WI38 (cell line): ENCODE measurements around the gene TNFRSF8.

ENCODE experiments used
- H3K4me3 ChIP-seq: 2 replicates; pipeline ENCODE4 v1.5.1; 2011; ENCODE audit warnings: low read depth, mild to moderate bottlenecking, control low read depth, low read length
- TF ChIP-seq, protein P1 (sequence below): IDR thresholded peaks from 2 replicates; pipeline ENCODE4 v1.5.1; 2012; ENCODE audit warnings: low read depth, mild to moderate bottlenecking, control low read depth, low read length

TNFRSF8 gene

DNA sequence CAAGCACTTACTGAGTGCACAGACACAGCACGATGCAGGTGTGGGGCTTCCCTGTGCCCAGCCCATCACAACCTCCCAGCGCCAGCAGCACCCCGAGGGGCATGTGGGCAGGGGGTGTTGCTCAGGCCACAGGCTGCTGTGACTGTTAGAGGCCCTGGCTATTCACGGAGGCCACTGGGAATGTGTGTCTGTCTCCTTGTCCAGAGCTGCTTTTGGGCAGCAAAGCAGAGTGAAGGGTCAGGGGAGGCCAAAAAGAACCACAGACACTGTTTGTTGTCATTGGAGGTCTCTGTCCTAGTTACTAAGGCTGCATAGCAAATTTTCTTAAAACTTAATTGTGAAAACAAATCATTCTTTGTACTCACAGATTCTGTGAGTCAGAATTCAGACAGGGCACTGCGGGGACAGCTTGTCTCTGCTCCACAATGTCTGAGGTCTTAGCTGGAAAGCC, 49.6 kb downstream of the TNFRSF8 start:
- H3K4me3 ChIP-seq = no peak overlapping the region
- TF ChIP-seq, protein P1, sequence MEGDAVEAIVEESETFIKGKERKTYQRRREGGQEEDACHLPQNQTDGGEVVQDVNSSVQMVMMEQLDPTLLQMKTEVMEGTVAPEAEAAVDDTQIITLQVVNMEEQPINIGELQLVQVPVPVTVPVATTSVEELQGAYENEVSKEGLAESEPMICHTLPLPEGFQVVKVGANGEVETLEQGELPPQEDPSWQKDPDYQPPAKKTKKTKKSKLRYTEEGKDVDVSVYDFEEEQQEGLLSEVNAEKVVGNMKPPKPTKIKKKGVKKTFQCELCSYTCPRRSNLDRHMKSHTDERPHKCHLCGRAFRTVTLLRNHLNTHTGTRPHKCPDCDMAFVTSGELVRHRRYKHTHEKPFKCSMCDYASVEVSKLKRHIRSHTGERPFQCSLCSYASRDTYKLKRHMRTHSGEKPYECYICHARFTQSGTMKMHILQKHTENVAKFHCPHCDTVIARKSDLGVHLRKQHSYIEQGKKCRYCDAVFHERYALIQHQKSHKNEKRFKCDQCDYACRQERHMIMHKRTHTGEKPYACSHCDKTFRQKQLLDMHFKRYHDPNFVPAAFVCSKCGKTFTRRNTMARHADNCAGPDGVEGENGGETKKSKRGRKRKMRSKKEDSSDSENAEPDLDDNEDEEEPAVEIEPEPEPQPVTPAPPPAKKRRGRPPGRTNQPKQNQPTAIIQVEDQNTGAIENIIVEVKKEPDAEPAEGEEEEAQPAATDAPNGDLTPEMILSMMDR = no peak

DNA sequence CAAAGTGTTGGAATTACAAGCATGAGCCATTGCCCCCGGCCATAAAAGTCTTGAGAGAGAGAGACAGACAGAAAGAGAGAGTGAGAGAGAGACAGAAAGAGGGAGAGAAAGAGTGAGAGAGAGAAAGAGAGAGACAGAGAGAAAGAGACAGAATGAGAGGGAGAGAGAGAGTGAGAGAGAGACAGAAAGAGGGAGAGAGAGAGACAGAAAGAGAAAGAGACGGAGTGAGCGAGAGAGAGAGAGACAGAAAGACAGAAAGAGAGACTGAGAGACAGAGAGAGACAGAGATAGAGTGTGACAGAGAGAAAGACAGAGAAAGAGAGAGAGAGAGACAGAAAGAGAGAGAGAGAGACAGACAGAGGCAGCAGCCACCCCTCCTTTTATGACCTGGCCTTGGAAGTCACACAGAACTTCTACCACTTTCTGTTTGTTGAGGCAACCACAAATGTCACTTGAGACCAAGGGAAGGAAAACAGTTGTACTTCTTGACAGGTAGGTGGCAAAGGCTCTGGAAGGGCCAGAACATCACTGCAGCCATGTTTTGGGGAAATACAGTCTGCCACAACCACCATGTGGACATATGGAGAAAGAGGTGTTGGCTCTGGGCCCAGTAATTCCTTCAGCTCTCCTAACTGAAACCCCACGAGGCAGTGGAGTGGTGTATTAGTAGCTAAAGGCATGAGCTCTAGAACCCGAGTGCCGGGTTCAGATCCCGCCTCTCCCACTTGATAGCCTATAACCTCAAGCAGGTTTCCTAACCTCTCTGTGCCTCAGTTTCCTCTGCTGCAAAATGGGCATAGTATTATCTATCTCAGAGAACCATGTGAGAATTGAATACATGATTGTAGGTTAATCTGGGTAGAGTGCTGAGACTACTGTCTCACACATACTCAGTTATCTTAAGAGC, 50.6 kb downstream of the TNFRSF8 start:
- TF ChIP-seq, protein P1 = no peak
- no peak overlapping the region for H3K4me3 ChIP-seq

DNA sequence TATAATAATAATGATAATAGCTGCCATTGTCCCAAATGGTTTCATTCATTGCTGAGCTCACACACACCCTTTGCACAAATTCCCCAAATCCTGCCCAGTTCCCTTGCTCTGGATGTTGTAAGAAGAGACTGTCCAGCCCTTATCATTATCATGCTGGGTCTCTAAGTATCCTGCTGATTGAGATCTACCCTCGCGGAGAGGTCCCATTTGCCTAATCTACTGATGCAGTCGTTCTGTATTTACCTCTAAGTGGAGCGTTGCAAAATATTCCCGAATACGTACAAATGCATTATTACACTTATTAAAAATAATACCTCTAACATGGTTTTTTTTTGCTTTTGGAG, 51.2 kb downstream of the TNFRSF8 start:
- H3K4me3 ChIP-seq = no peak overlapping the region
- TF ChIP-seq, protein P1 = no peak

DNA sequence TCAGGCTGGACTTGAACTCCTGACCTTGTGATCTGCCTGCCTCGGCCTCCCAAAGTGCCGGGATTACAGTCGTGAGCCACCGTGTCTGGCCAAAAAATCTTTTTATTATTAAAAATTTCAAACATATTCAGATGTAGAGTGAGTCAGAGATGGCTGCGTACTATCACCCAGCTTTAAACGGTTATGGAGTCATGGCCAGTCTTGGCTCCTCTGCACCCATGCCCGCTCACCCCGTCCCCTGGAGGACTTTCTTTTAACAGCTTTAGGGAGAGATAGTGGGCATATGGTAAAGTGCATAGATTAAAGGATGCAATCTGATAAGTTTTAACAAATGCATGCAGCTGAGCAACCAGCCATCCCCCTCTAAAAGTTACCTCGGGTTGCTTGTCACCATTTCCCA, 51.8 kb downstream of the TNFRSF8 start:
- TF ChIP-seq, protein P1 = no peak
- H3K4me3 ChIP-seq = no peak overlapping the region

DNA sequence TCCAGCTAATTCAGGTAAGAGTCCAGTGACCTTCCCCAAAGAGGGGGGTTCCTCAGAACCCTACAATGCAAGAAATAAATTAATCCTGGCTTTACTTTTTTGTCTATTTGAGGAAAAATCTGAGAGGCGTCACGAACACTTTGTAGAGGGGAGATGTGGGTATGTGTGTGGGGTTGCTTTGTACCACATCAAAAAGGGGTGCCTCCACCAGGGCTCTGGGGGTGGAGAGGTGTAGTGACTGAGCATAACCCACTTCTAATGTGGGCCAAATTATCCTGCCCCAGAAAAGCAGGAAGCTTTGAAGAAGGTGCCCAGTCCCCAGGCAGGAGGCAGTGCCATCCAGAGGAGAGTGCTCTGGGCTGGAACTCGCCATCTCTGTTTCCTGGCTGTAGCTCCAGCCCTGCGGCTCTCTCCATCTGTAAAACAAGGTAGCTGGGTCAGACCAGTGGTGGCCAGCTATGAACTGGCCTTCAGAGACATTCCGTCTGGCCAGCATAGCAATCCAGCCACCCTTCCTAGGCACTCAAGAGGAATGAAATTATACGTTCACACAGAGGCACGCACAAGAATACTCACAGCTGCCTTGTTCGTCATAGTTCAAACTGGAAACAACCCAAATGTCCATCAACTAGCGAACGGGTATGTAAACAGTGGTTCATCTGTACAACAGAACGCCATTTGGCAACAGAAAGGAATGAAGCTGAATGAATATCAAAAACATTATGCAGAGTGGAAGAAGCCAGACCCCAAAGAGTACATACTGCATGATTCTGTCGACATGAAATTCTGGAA, 58.3 kb downstream of the TNFRSF8 start:
- TF ChIP-seq, protein P1 = no peak
- no peak overlapping the region for H3K4me3 ChIP-seq

DNA sequence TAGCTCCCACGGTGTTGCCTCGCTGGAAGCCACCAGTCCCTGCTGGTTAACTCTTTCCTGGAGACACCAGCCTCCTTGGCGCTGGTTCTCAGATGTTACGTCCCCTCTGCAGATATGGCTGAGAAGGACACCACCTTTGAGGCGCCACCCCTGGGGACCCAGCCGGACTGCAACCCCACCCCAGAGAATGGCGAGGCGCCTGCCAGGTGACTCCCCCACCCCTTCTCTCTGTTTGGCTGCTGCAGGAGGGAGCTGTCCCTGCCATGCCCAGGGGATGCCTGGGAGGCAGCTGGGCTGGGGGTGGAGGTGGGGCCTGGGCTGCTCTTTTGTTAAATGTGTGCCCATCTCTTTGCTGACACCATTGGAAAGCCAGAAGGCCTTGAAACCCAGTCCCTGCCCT, 60.1 kb downstream of the TNFRSF8 start:
- no peak overlapping the region for H3K4me3 ChIP-seq
- TF ChIP-seq, protein P1 = no peak
